ENCODE data around the gene GPR150.

Gene GPR150

DNA sequence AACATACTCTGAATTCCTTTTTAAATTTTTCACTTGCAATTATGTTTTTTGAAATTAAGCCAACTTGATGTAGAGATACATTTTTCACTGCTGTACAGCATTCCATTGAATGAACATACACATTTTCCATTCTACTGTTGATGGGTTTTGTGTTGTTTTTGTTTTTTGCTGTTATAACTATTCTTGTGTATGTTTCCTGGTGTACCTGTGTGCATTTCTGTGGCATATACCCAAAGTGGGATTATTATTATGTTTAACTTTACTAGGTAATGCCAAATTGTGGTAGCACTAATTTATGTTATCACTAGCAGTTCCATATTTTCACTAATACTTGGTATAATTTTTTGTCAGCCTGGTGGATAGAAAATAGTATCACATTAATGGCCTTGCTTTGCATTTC lies 29.4 kb downstream of the GPR150 start:
- Mint-ChIP-seq H3K4me3 (no peak overlapping the region), H3K27me3 (ENCODE audit: low read depth) (no peaks in the 10 kb centered on the region), H3K9me3 (no peaks in the 10 kb centered on the region)

GRCh38 chr5:95649842-95650620 lies 30.1 kb downstream of the GPR150 start:
- Mint-ChIP-seq H3K9me3 (no peaks in the 10 kb centered on the region), H3K4me3 (peak overlapping the region in 1 of 3 experiments; percentile 41), H3K36me3 (ENCODE audit: low read depth) (no peaks in the 10 kb centered on the region)

More for the DNA sequence above, 29.4 kb downstream of the GPR150 start:
- no peak for TF ChIP-seq CTCF (IDR thresholded peaks at IDR 0.05; ENCODE audit: unreplicated experiment in 3 of 3)
- Mint-ChIP-seq H3K36me3 (ENCODE audit: low read depth) (no peaks in the 10 kb centered on the region), H3K27ac (no peak overlapping the region), H3K4me1 (no peaks in the 10 kb centered on the region)

DNA sequence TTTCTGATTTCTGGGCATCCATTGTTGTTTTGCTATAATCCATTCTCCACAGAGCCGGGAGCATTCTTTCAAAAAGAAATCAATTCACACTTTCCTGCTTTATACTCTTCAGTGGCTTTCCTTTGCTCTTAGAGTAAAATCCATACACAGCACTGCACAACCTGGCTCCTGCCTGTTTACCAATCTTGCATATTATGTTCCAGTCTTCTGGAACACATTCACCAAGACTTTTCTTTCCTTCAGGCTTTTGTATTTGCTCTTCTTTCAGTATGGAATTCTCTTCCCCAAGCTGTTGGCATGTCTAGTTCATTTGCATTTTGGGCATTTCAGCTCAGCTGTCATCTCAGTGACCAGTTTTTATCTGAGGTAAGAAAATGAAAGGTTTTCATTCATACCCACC lies 33.0 kb downstream of the GPR150 start:
- Mint-ChIP-seq H3K27ac (peak overlapping the region in 1 of 3 experiments; percentile 4), H3K9me3 (no peaks in the 10 kb centered on the region), H3K27me3 (ENCODE audit: low read depth) (no peaks in the 10 kb centered on the region)

More at GRCh38 chr5:95649842-95650620, 30.1 kb downstream of the GPR150 start:
- no peaks in the 10 kb centered on the region for H3K27me3 Mint-ChIP-seq (ENCODE audit: low read depth)
- no peak for TF ChIP-seq CTCF (IDR thresholded peaks at IDR 0.05; ENCODE audit: unreplicated experiment in 3 of 3)
- no peaks in the 10 kb centered on the region for H3K4me1 Mint-ChIP-seq
- H3K27ac Mint-ChIP-seq: no peak overlapping the region

DNA sequence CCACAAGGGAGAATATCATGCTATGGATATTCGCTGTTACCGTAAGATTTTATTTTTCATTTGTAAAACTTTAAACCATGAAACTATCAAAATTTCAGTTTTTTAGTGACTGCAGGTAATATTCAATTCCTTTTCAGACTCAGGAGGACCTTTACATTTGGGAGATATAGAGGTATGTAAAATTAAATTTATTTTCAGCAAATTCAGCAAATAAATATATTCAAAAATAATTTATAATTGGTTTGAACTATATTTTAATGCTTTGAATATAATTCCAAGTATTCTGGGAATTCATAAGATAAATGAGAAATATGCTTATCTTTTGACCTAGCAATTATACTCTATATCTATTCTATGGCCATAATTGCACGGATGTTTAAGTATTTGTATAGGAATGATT lies 34.3 kb downstream of the GPR150 start:
- no peaks in the 10 kb centered on the region for H3K4me1 Mint-ChIP-seq
- H3K36me3 Mint-ChIP-seq (ENCODE audit: low read depth): no peaks in the 10 kb centered on the region
- H3K4me3 Mint-ChIP-seq: no peak overlapping the region
- no peak overlapping the region for H3K27ac Mint-ChIP-seq
- H3K9me3 Mint-ChIP-seq: no peaks in the 10 kb centered on the region
- H3K27me3 Mint-ChIP-seq (ENCODE audit: low read depth): no peaks in the 10 kb centered on the region
- TF ChIP-seq CTCF (IDR thresholded peaks at IDR 0.05; ENCODE audit: unreplicated experiment in 3 of 3): no peak

More for the DNA sequence above, 33.0 kb downstream of the GPR150 start:
- H3K36me3 Mint-ChIP-seq (ENCODE audit: low read depth): no peaks in the 10 kb centered on the region
- no peaks in the 10 kb centered on the region for H3K4me1 Mint-ChIP-seq
- H3K4me3 Mint-ChIP-seq: no peak overlapping the region
- no peak for TF ChIP-seq CTCF (IDR thresholded peaks at IDR 0.05; ENCODE audit: unreplicated experiment in 3 of 3)

GRCh38 chr5:95655575-95655974 lies 35.7 kb downstream of the GPR150 start:
- Mint-ChIP-seq H3K4me3 (no peak overlapping the region), H3K27ac (no peak overlapping the region), H3K9me3 (no peaks in the 10 kb centered on the region), H3K36me3 (ENCODE audit: low read depth) (no peaks in the 10 kb centered on the region), H3K4me1 (no peaks in the 10 kb centered on the region), H3K27me3 (ENCODE audit: low read depth) (no peaks in the 10 kb centered on the region)
- no peak for TF ChIP-seq CTCF (IDR thresholded peaks at IDR 0.05; ENCODE audit: unreplicated experiment in 3 of 3)

DNA sequence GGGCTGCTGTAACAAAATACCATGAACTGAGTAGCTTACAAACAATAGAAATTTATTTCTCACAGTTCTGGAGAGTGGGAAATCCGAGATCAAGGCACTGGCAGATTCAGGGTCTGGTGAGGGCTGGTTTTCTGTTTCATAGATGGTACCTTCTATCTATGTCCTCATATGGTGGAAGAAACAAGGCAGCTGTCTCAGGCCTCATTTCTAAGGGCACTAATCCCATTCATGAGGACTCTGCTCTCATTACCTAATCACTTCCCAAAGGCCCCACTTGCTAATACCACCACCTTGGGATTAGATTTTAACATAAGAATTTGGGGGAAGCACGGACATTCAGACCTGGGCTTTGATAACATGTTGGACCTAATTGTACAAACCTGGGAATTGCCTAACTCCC lies 40.2 kb downstream of the GPR150 start:
- H3K4me3 Mint-ChIP-seq: no peak overlapping the region
- H3K36me3 Mint-ChIP-seq (ENCODE audit: low read depth): no peaks in the 10 kb centered on the region
- no peak overlapping the region for H3K27ac Mint-ChIP-seq
- no peaks in the 10 kb centered on the region for H3K4me1 Mint-ChIP-seq
- no peaks in the 10 kb centered on the region for H3K27me3 Mint-ChIP-seq (ENCODE audit: low read depth)
- no peaks in the 10 kb centered on the region for H3K9me3 Mint-ChIP-seq
- no peak for TF ChIP-seq CTCF (IDR thresholded peaks at IDR 0.05; ENCODE audit: unreplicated experiment in 3 of 3)

Data from nephron (organoid).